OCI-LY1 (cell line): ENCODE results near the gene AGAP1.

Experiments used
- H2AFZ ChIP-seq: fragments of 200-600 bp; sonication (generic), shearing (Covaris generic); 2 replicates; pipeline ENCODE4 v1.6.0; 2014; ENCODE audit warnings: antibody characterized with exemption, mild to moderate bottlenecking, low read length
- H3F3A ChIP-seq: fragments of 200-600 bp; sonication (generic), shearing (Covaris generic); 2 replicates; pipeline ENCODE4 v1.6.0; 2014; ENCODE audit warnings: mild to moderate bottlenecking, antibody characterized with exemption, low read length, moderate library complexity; ENCODE audit not compliant: insufficient read depth
- H3K27ac ChIP-seq: fragments of 200-600 bp; sonication (generic); 2 replicates; pipeline ENCODE4 v1.5.1; 2014; ENCODE audit warnings: low read length, mixed run types, mild to moderate bottlenecking, low read depth; ENCODE audit not compliant: poor library complexity, severe bottlenecking
- H3K27me3 ChIP-seq: fragments of 200-600 bp; sonication (generic); 2 replicates; pipeline ENCODE4 v1.6.0; 2014; ENCODE audit warnings: antibody characterized with exemption, mild to moderate bottlenecking, low read length, moderate library complexity; ENCODE audit not compliant: insufficient read depth
- H3K36me3 ChIP-seq: fragments of 200-600 bp; sonication (generic); 2 replicates; pipeline ENCODE4 v1.6.1; 2014; ENCODE audit warnings: mild to moderate bottlenecking, antibody characterized with exemption, low read length, moderate library complexity, mixed read lengths; ENCODE audit not compliant: insufficient read depth
- H3K4me1 ChIP-seq: fragments of 200-600 bp; sonication (generic); 2 replicates; pipeline ENCODE4 v1.5.1; 2014; ENCODE audit warnings: mild to moderate bottlenecking, low read length, moderate library complexity; ENCODE audit not compliant: insufficient read depth, severe bottlenecking
- H3K4me2 ChIP-seq: fragments of 200-600 bp; sonication (generic), shearing (Covaris generic); 2 replicates; pipeline ENCODE4 v1.6.1; 2014; ENCODE audit warnings: low read length
- H3K4me3 ChIP-seq: fragments of 200-600 bp; sonication (generic); 2 replicates; pipeline ENCODE4 v1.5.1; 2014; ENCODE audit warnings: low read length, low read depth, mild to moderate bottlenecking, mixed read lengths; ENCODE audit not compliant: poor library complexity, severe bottlenecking
- H3K79me2 ChIP-seq: fragments of 200-600 bp; shearing (Covaris generic); 2 replicates; pipeline ENCODE4 v1.6.1; 2016; ENCODE audit warnings: mixed run types, low read length, mixed read lengths; ENCODE audit not compliant: insufficient read depth
- H3K9ac ChIP-seq: fragments of 200-600 bp; sonication (generic), shearing (Covaris generic); 2 replicates; pipeline ENCODE4 v1.6.1; 2014; ENCODE audit warnings: mild to moderate bottlenecking, low read length, mixed read lengths
- H3K9me2 ChIP-seq: fragments of 200-600 bp; sonication (generic), shearing (Covaris generic); 2 replicates; pipeline ENCODE4 v1.6.1; 2014; ENCODE audit warnings: low read depth, mild to moderate bottlenecking, low read length, mixed read lengths
- H3K9me3 ChIP-seq: fragments of 200-600 bp; shearing (Covaris generic); 2 replicates; pipeline ENCODE4 v1.6.1; 2014; ENCODE audit warnings: low read length, mixed read lengths
- H4K20me1 ChIP-seq: fragments of 200-600 bp; sonication (generic), shearing (Covaris generic); 2 replicates; pipeline ENCODE4 v1.6.0; 2016; ENCODE audit warnings: mild to moderate bottlenecking, low read length; ENCODE audit not compliant: insufficient read depth
- CTCF ChIP-seq: fragments of 200-600 bp; sonication (generic), shearing (Covaris generic); IDR thresholded peaks from 2 replicates; pipeline ENCODE4 v1.5.1; 2017; ENCODE audit warnings: mild to moderate bottlenecking, antibody characterized with exemption, low read length, moderate library complexity, mixed read lengths
- EZH2 ChIP-seq: fragments of 200-600 bp; sonication (generic), shearing (Covaris generic); IDR thresholded peaks from 2 replicates; pipeline ENCODE4 v1.8.0; 2017; ENCODE audit warnings: borderline replicate concordance, mixed run types, mild to moderate bottlenecking, antibody characterized with exemption, low read length, moderate library complexity, mixed read lengths

The AGAP1 gene

GRCh38 chr2:235989591-235989990 lies 495.7 kb downstream of the AGAP1 start:
- Histone ChIP-seq H4K20me1 (no peaks in the 10 kb centered on the region), H3F3A (no peaks in the 10 kb centered on the region), H3K9me2 (no peaks in the 10 kb centered on the region), H3K27me3 (no peaks in the 10 kb centered on the region), H2AFZ (no peak overlapping the region), H3K4me1 (no peaks in the 10 kb centered on the region), H3K9me3 (no peaks in the 10 kb centered on the region), H3K27ac (no peak overlapping the region), H3K4me2 (no peak overlapping the region), H3K36me3 (no peaks in the 10 kb centered on the region), H3K4me3 (no peak overlapping the region), H3K79me2 (no peaks in the 10 kb centered on the region), H3K9ac (no peak overlapping the region)
- no peak for TF ChIP-seq EZH2
- TF ChIP-seq CTCF, result no peak

DNA sequence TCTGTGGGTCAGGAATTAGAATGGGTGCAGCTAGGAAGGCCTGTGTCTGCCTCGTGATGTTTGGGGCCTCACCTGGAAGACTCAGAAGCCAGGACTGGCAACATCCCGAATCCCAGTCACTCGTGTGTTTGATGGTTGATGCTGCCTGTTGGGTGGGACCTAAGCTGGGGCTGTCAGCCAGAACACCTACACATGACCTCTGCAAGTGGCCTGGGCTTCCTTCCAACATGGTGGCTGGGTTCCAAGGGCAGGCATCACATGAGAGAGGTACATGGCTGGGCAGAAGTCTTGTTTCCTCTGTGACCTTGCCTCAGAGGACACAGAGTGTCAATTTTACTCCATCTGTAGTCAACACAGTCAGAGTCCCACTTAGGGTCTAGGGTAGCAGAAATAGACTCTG lies 496.5 kb downstream of the AGAP1 start:
- H3K79me2 ChIP-seq, result no peaks in the 10 kb centered on the region
- H3K4me1 ChIP-seq, result no peaks in the 10 kb centered on the region
- H3K9me2 ChIP-seq, result no peaks in the 10 kb centered on the region
- no peaks in the 10 kb centered on the region for H3F3A ChIP-seq
- no peak overlapping the region for H2AFZ ChIP-seq
- TF ChIP-seq EZH2 (no peak), CTCF (no peak)
- no peak overlapping the region for H3K27ac ChIP-seq
- H4K20me1 ChIP-seq, result no peaks in the 10 kb centered on the region
- H3K9ac ChIP-seq, result no peak overlapping the region
- no peak overlapping the region for H3K4me2 ChIP-seq
- H3K9me3 ChIP-seq, result no peaks in the 10 kb centered on the region
- no peaks in the 10 kb centered on the region for H3K27me3 ChIP-seq
- no peaks in the 10 kb centered on the region for H3K36me3 ChIP-seq
- no peak overlapping the region for H3K4me3 ChIP-seq

DNA sequence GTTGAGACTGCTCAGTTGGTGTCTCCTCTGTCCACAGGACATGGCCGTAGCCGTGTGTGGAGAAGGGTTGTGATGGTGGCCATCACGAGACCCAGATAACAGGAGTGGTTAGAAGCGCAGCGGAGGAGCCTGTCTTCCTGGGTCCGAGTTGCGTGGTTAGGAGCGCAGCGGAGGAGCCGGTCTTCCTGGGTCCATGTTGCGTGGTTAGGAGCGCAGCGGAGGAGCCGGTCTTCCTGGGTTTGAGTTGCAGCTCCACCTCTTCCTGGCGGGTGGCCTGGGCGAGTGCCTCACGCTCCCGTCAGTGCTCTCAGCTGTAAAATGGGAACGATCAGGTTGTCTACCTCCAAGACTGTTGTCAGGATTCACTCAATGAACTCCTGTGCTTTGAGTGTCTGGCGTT lies 498.2 kb downstream of the AGAP1 start:
- no peaks in the 10 kb centered on the region for H4K20me1 ChIP-seq
- no peaks in the 10 kb centered on the region for H3F3A ChIP-seq
- H2AFZ ChIP-seq, result no peak overlapping the region
- no peaks in the 10 kb centered on the region for H3K27me3 ChIP-seq
- H3K9me3 ChIP-seq, result no peaks in the 10 kb centered on the region
- no peak overlapping the region for H3K27ac ChIP-seq
- H3K9ac ChIP-seq, result no peak overlapping the region
- H3K36me3 ChIP-seq, result no peaks in the 10 kb centered on the region
- H3K9me2 ChIP-seq, result no peaks in the 10 kb centered on the region
- no peak overlapping the region for H3K4me3 ChIP-seq
- no peaks in the 10 kb centered on the region for H3K4me1 ChIP-seq
- no peak overlapping the region for H3K4me2 ChIP-seq
- TF ChIP-seq CTCF, result no peak
- no peak for TF ChIP-seq EZH2
- H3K79me2 ChIP-seq, result no peaks in the 10 kb centered on the region
